DMS153 treated with DMSO at 0.1 percent for 48 hours (cell line): ENCODE measurements around the gene GNA12.
"Not testable (repeated sequence)": the region's sequence is repeated elsewhere in the genome, so short reads cannot be mapped to it uniquely, and the experiment has no call there.

Experiments used
- DNase-seq: peaks from one replicate; lab custom pipeline; 2025; ENCODE audit not compliant: unreplicated experiment; lab: John Stamatoyannopoulos, UW

The GNA12 gene

GRCh38 chr7:2732388-2732787 is 111.7 kb downstream of the GNA12 start:
- DNase-seq = no peak

DNA sequence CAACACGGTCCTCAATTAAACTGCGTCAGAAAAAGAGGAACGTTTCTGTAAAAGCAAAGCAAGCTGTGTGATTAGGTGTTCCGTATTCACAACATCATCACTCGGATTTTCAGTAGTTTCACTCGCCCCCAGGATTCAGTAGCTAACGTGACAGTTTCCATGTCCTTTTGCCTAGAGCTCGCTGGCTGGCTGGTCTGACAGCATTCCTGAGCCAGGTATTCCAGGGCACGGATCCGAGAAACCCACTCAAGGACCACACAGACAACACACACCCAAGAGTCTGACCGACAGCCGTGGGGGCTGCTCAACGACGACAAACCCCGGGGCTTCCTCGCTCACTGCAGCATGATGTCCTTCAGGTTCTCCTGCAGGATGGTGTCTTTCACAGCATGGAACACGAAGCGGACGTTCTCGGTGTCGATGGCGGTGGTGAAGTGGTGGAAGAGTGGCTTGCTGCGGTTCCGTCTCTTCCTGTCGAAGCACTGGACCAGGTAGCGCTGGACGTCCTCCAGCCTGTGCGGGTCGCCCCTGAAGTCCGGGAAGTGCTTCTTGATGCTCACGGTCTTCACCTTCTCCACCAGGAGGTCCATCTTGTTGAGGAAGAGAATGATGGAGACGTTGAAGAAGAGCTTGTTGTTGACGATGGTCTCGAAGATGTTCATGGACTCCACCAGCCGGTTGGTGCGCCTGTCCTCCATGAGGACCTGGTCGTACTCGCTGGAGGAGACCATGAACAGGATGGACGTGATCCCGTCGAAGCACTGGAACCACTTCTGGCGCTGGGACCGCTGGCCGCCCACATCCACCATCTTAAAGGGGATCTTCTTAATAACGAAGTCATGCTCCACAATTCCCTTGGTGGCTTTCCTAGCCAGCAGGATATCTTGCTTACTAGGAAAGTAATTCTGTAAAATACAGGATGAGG is 113.0 kb downstream of the GNA12 start:
- no peak for DNase-seq

GRCh38 chr7:2729893-2730716 is 114.0 kb downstream of the GNA12 start:
- DNase-seq = no peak

DNA sequence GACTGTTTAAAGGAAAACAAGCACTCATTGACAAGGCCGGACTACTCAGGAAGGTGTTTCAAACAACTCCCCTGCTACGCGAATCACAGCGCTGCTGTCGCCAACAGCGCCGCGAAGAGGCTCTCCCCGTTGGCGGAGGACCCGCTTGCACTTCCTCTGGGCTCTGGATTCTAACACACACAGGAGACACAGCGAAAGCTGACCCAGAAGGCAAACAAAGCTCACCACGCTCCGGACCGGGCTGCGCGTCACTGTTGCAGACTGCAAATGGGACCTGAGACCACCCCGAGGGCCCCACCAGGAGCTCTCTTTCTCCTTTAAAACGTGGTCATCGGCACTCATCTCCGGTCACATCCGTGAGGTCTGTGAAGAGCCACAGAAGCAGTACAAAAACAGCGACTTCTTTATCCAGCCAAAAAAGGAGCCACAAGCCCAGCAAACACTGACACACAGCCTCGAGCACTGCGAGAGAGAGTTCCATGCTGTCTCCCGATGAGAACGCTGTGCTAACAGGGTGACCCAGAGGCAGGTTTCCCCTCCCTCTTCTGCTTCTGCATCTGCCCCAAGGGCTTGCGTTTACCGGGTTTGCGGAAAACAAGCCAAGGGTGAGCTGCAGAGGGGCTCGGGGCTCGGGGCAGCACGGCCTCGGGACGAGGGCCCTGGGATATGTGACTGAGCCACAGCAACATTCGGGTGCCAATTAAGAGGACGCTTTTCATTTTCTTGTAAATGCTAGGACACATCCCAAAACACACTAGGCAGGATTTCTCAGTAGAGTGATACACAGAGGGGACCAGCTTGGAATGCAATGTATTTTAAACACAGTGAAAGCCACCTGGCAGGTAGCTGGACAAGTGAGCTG is 114.8 kb downstream of the GNA12 start:
- no peak for DNase-seq

GRCh38 chr7:2728316-2729030 is 115.6 kb downstream of the GNA12 start:
- no peak for DNase-seq

GRCh38 chr7:2727206-2727605 is 116.9 kb downstream of the GNA12 start:
- DNase-seq = not testable (repeated sequence)

- DNase-seq = no peak
These were observed 117.6 kb downstream of the GNA12 start for GRCh38 chr7:2726316-2727018.

DNA sequence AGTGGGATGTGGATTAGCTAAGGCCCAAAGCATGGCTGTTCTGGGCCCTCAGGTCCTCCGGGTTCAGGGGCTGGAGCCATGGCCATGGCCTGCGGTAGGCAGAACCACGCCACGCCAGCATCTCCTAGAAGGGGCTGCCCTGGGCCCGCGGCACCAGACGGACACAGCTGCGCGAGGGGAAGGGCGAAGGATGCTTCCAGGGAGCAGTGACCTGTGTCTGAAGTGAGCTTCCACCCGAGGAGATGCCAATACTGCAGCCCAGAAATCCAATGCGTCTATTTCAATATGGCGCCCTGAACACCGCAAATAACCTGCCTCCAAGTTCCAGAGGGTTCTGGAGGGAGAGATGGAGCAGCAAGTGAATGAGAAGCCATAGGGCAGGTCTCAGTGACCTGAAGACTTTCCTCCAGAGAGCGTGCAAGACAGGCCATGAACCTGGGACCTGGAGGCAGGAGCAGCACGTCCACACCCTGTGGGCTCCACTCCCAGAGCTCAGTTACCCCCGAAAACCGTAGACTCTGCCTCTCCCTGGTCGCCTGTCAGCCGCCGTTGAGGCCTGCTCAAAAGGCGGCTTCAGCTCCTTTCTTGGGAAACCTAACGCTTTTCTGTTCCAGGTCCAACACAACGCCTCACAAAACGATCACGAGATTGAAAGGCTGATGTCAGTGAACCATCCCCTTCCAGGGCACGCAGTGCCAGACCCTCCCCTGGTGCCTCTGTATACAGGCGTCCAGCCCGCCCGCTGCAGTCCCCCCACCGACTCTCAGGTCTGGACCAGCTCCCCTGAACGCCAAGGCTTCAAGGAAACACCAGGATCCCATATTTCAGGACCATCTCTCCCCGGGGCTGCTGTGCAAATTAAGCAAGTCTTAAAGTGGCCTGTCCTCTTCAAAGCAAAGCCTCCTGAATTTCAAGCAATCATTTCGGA is 118.7 kb downstream of the GNA12 start:
- no peak for DNase-seq

DNA sequence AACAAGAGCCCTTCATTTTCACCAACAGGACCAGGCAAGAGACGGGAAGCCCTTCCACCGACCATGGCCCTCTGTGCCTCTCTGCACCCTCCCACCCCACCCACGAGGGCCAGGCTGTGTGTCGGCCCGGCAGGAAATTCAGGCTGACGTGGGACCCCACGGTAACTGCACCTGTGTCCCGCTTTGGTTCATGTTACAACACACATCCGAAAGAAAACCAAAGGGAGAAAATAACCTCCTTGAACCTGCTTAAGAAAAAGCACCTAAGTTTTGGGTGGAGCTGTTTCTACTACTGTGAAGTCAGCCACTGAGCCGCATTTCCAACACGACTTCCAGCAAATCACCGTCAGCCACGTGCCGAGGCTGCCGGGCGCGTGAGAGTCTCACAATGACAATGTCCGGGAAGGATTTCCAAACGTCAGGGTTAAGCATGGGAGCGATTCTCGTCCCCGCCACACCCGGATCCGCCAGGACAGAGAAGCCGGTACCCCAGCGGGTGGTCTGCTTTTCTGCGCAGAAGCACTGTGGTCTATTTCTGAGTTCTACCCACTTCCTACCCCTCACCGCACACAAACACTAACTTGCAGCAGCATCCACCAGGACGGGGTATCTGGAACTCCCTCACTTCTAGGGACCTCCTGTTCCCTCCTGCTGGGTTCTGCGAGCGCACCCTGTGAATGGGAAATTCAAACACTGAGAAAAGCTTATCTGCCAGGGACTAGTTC is 119.5 kb downstream of the GNA12 start:
- DNase-seq = no peak

- DNase-seq = not testable (repeated sequence)
These were observed 120.1 kb downstream of the GNA12 start for GRCh38 chr7:2724036-2724435.

DNA sequence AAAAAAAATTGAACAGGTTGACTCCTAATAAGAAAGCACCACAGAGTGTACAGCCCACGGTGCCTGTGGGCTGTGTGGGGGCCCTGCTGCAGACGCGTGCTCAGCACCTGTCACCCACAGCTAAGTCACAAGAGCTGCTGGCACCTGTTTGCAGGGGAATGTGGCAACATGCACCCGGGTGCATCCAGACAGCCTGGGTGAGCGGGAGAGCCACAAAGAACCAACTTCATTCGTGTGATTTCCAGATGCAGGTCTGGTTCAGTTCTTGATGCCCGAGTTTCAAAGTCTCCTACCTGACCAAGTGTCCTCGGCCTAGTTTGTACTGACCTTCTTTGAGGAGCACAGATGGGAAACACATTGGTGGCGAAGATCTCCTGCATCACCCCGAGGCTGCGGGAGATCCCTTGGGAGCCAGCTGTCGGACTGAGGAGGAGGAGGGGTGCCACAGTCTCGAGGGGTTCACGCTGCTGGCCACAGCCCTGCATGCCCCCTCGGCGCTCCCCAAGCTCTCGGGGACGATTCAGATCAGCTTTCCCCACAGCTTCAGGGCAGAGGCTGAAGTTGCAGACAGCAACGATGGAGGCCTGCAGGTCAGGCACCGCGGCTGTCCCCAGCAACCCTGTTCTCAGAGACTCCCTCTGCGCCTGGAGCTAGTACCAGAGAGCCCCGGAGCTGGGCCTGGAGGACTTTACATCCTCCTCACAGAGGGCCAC is 120.8 kb downstream of the GNA12 start:
- DNase-seq = no peak

GRCh38 chr7:2722591-2722990 is 121.5 kb downstream of the GNA12 start:
- DNase-seq = no peak

DNA sequence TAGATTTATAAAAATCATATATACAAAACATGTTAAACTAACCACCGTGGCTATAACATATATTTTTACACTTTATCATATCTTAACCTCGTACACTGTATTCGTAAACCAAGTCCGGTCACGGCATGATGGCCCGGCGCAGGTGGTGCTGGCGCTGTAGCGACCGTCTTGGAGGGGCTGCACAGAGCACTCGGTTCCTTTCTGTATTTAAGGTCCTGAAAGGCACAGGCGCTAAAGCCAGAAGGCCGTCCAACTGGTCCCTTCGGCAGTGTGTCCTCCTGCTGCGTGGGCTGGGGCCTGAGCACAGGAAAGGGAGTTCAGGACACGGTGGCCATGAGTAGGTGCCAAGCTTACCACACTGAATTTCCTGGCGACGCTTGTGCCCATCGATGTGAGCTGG is 122.3 kb downstream of the GNA12 start:
- no peak for DNase-seq

GRCh38 chr7:2720024-2720423 is 124.1 kb downstream of the GNA12 start:
- DNase-seq = no peak

DNA sequence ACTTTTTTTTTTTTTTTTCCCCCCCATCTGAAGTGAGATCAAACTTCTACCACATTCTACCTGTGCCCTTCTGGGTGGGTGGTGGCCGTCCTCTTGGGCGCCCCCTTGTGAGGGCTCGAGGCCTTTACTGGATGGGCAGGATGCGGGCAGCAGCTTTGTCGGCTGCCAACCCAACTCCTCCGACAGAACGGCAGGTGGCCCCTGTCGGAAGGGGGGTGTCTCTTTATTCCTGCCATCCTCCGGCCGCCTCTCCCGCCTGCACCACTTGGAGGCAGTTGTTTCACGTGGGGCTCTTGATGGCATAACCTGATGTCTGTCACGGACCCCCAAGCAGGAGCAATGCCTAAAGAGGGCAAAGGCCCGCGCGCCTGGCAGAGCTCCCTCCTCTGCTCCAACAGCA is 125.1 kb downstream of the GNA12 start:
- DNase-seq = peak; percentile 75

GRCh38 chr7:2718296-2718965 is 125.7 kb downstream of the GNA12 start:
- DNase-seq = no peak
